Colonic mucosa (tissue), 4 donors: ENCODE measurements around the gene PGK1. TPM values are rescaled to one million over a fixed set of nuclear protein-coding genes. Genes with fewer than 3 reads are reported as not detected.
A peak's percentile ranks its signal among the peaks of the same experiment; 100 is the strongest.

ENCODE experiments used
- DNase-seq: peaks from one replicate; pipeline ENCODE4 v3.0.0-alpha.2; 2020
- H3K27ac ChIP-seq: fragments of 200-600 bp; one replicate; pipeline ENCODE4 v1.8.0; 2021
- H3K27me3 ChIP-seq: fragments of 200-600 bp; one replicate; pipeline ENCODE4 v1.8.0; 2021
- H3K36me3 ChIP-seq: fragments of 200-600 bp; one replicate; pipeline ENCODE4 v1.8.0; 2021
- H3K4me1 ChIP-seq: fragments of 200-600 bp; one replicate; pipeline ENCODE4 v1.8.0; 2021; ENCODE audit warnings: mild to moderate bottlenecking
- H3K4me3 ChIP-seq: fragments of 200-600 bp; one replicate; pipeline ENCODE4 v1.8.0; 2021
- H3K9ac ChIP-seq, 2 donors: one replicate each; pipeline ENCODE4 v1.7.0; 2013; ENCODE audit warnings: control low read depth in 2 of 2, low read depth in 2 of 2, low read length in 2 of 2
- H3K9me3 ChIP-seq: fragments of 200-600 bp; one replicate; pipeline ENCODE4 v1.8.0; 2021
- CTCF ChIP-seq: fragments of 200-600 bp; IDR thresholded peaks from one replicate; pipeline ENCODE4 v1.8.0; 2022; ENCODE audit warnings: antibody characterized with exemption, mild to moderate bottlenecking
- intact Hi-C: fragments of 100-400 bp; cut with DNase I; formaldehyde crosslinking; loops from one replicate; pipeline ENCODE4 v1.14.1; 2022
- total RNA-seq, 2 donors: library from RNA; stranded (reverse); fragmentation: NEBNext Ultra II Directional in 1 of 2; extraction: Animal tissue kit (Norgen Biotek cat#: 25700) in 1 of 2; gene quantifications; one replicate each; pipeline ENCODE4 v1.2.1, GENCODE V29; 2021
- donor health status: healthy.
- donor health status: DM: no; HTN: no; CAD: no.
- donor health status: DM: no; HTN: no; CAD: no.

PGK1 gene
- total RNA-seq, 2 donors from 2014 or later, result 500 to 706 TPM

- no peaks in the 10 kb centered on the region for H3K4me1 ChIP-seq
- H3K9me3 ChIP-seq, result no peaks in the 10 kb centered on the region
- no peak overlapping the region for H3K4me3 ChIP-seq
- intact Hi-C loops, result no loop called here
- no peak for TF ChIP-seq CTCF
- no peak overlapping the region for H3K27ac ChIP-seq
- no peak for DNase-seq
- H3K27me3 ChIP-seq, result no peaks in the 10 kb centered on the region
- no peaks in the 10 kb centered on the region for H3K36me3 ChIP-seq
- no peak overlapping the region for H3K9ac ChIP-seq
Observed at GRCh38 chrX:78098108-78098507, 5.9 kb upstream of the PGK1 start.

GRCh38 chrX:78102091-78102490, 2.0 kb upstream of the PGK1 start:
- Histone ChIP-seq H3K9me3 (no peaks in the 10 kb centered on the region), H3K27me3 (no peaks in the 10 kb centered on the region), H3K4me3 (no peak overlapping the region), H3K27ac (no peak overlapping the region), H3K9ac (no peak overlapping the region), H3K4me1 (no peaks in the 10 kb centered on the region), H3K36me3 (no peaks in the 10 kb centered on the region)
- DNase-seq, result no peak
- intact Hi-C loops, result no loop called here
- no peak for TF ChIP-seq CTCF

GRCh38 chrX:78103001-78103622, 936 bp upstream of the PGK1 start:
- Histone ChIP-seq H3K27me3 (no peaks in the 10 kb centered on the region), H3K9ac (peak overlapping the region in 1 of 2 donors; percentile 71), H3K4me3 (peak overlapping the region; percentile 29), H3K36me3 (no peaks in the 10 kb centered on the region), H3K4me1 (no peaks in the 10 kb centered on the region), H3K9me3 (no peaks in the 10 kb centered on the region), H3K27ac (peak overlapping the region; percentile 98)
- TF ChIP-seq CTCF, result no peak
- intact Hi-C loops, result no loop called here
- DNase-seq, result no peak

GRCh38 chrX:78104447-78105176, 564 bp downstream of the PGK1 start:
- intact Hi-C loops, result no loop called here
- Histone ChIP-seq H3K4me3 (peak overlapping the region; percentile 66), H3K9me3 (no peaks in the 10 kb centered on the region), H3K27ac (peak overlapping the region; percentile 98), H3K9ac (peak overlapping the region; percentile 96), H3K4me1 (no peaks in the 10 kb centered on the region), H3K36me3 (no peaks in the 10 kb centered on the region), H3K27me3 (no peaks in the 10 kb centered on the region)
- TF ChIP-seq CTCF, result no peak
- DNase-seq, result peak; percentile 69

GRCh38 chrX:78105944-78106650, 2.0 kb downstream of the PGK1 start:
- Histone ChIP-seq H3K4me1 (no peaks in the 10 kb centered on the region), H3K9me3 (no peaks in the 10 kb centered on the region), H3K4me3 (peak overlapping the region; percentile 66), H3K27ac (no peak overlapping the region), H3K9ac (peak overlapping the region in 1 of 2 donors; percentile 96), H3K27me3 (no peaks in the 10 kb centered on the region), H3K36me3 (no peaks in the 10 kb centered on the region)
- DNase-seq, result peak; percentile 20
- no peak for TF ChIP-seq CTCF
- intact Hi-C loops, result no loop called here
